OCI-LY7 (cell line): ENCODE data around the gene MGST3. TPM values are rescaled to one million over a fixed set of nuclear protein-coding genes. Genes with fewer than 3 reads are reported as not detected.

Experiments
- BruUV-seq: library from RNA; stranded (reverse); fragments of 400-500 nt; replicated peaks from 2 replicates; lab custom pipeline; 2021; lab: Mats Ljungman, UMichigan
- CTCF ChIA-PET: fragments of 300-600 bp; sonication (Branson Sonifier 250); formaldehyde crosslinking; loops from one replicate; lab custom pipeline; 2022; ENCODE audit warnings: antibody characterized with exemption; ENCODE audit not compliant: unreplicated experiment; lab: Charles Lee
- POLR2A ChIA-PET: fragments of 300-600 bp; sonication (Branson Sonifier 250); formaldehyde crosslinking; loops from one replicate; lab custom pipeline; 2022; ENCODE audit warnings: antibody characterized with exemption; lab: Charles Lee
- DNase-seq: peaks from one replicate; pipeline ENCODE4 v3.0.0-alpha.2; 2015; ENCODE audit warnings: low spot score
- H2AFZ ChIP-seq: fragments of 200-600 bp; sonication (generic), shearing (Covaris generic); 2 replicates; pipeline ENCODE4 v1.6.1; 2014; ENCODE audit warnings: mild to moderate bottlenecking, antibody characterized with exemption, low read length, moderate library complexity
- H3K27ac ChIP-seq: fragments of 200-600 bp; sonication (generic); 2 replicates; pipeline ENCODE4 v1.5.1; 2014; ENCODE audit warnings: mixed run types, low read depth, mild to moderate bottlenecking, moderate library complexity, low read length, inconsistent platforms; ENCODE audit not compliant: poor library complexity, severe bottlenecking
- H3K36me3 ChIP-seq: fragments of 200-600 bp; sonication (generic); 2 replicates; pipeline ENCODE4 v1.6.1; 2014; ENCODE audit warnings: mild to moderate bottlenecking, antibody characterized with exemption, low read length, moderate library complexity, mixed read lengths; ENCODE audit not compliant: insufficient read depth
- H3K4me1 ChIP-seq: fragments of 200-600 bp; sonication (generic); 2 replicates; pipeline ENCODE4 v1.5.1; 2014; ENCODE audit warnings: mild to moderate bottlenecking, low read length; ENCODE audit not compliant: insufficient read depth, poor library complexity, severe bottlenecking
- H3K4me2 ChIP-seq: fragments of 200-600 bp; sonication (generic); 2 replicates; pipeline ENCODE4 v1.6.1; 2014; ENCODE audit warnings: mild to moderate bottlenecking, low read length
- H3K4me3 ChIP-seq: fragments of 200-600 bp; sonication (generic); 2 replicates; pipeline ENCODE4 v1.5.1; 2014; ENCODE audit warnings: mild to moderate bottlenecking, low read depth, low read length; ENCODE audit not compliant: poor library complexity, severe bottlenecking
- H3K79me2 ChIP-seq: fragments of 200-600 bp; sonication (generic); 2 replicates; pipeline ENCODE4 v1.6.1; 2016; ENCODE audit warnings: low read depth, mild to moderate bottlenecking, low read length, moderate library complexity, mixed read lengths; ENCODE audit not compliant: insufficient read depth
- H3K9me2 ChIP-seq: fragments of 200-600 bp; sonication (generic); 2 replicates; pipeline ENCODE4 v1.6.1; 2016; ENCODE audit warnings: mild to moderate bottlenecking, low read length, mixed read lengths; ENCODE audit not compliant: insufficient read depth
- H3K9me3 ChIP-seq: fragments of 200-600 bp; sonication (generic); 2 replicates; pipeline ENCODE4 v1.6.1; 2014; ENCODE audit warnings: mild to moderate bottlenecking, mixed run types, low read length, mixed read lengths
- H4K20me1 ChIP-seq: fragments of 200-600 bp; sonication (generic); 2 replicates; pipeline ENCODE4 v1.6.1; 2014; ENCODE audit warnings: mild to moderate bottlenecking, antibody characterized with exemption, low read length, moderate library complexity, mixed read lengths; ENCODE audit not compliant: insufficient read depth
- EZH2phosphoT487 ChIP-seq: fragments of 200-600 bp; sonication (generic); IDR thresholded peaks from 2 replicates; pipeline ENCODE4 v1.6.1; 2018; ENCODE audit warnings: low read depth, borderline replicate concordance, mild to moderate bottlenecking, mixed run types, antibody characterized with exemption, low read length, moderate library complexity, mixed read lengths
- intact Hi-C: fragments of 100-400 bp; cut with micrococcal nuclease; formaldehyde crosslinking; loops from one replicate; pipeline ENCODE4 v1.10.0; 2022; ENCODE audit not compliant: unreplicated experiment
- total RNA-seq, 2 experiments: library from RNA; depleted of rRNA in 1 of 2; stranded (reverse); fragments of >200 nt in 1 of 2; shearing (Covaris generic) in 1 of 2; gene quantifications; 2 replicates each; pipeline ENCODE4 v1.2.3, GENCODE V29; 2014 to 2022
- TF ChIP-seq, protein P1 (sequence below): fragments of 200-600 bp; sonication (generic); conservative IDR thresholded peaks from 2 replicates; pipeline ENCODE4 v1.5.1; 2014; ENCODE audit warnings: mild to moderate bottlenecking, antibody characterized with exemption, low read length, moderate library complexity, mixed read lengths

Gene MGST3
- total RNA-seq, 2 experiments from 2014 or later, result 115 to 127 TPM

DNA sequence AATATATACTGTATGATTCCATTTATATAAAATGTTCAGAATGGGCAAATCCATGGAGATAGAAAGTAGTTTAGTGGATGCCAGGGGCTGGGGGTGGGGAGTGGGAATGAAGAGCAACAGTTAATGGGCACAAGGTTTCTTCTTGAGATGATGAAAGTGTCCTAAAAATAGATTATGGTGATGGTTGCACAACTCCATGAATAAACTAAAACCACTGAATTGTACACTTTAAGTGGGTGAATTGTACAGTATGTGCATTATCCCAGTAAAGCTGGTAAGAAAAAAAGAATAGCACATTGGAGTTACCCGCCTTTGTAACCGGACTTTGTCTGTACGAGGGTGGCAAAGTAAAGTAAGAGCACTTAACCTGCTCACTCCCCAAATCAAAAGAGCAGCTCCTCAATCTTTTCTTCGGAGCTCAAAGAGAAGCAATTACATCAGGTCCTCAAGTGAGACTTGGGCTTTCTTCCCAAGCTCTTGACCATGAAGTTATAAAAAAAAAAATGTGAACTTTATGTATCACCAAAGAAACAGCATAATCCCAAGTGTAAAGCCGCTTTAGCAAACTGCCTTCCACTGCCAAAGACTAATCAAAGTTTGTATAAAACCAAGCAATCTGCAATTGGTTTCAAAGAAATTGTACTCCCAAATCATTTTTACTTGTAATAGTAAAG, 35.3 kb downstream of the MGST3 start:
- no peak for TF ChIP-seq EZH2phosphoT487
- TF ChIP-seq, protein P1, sequence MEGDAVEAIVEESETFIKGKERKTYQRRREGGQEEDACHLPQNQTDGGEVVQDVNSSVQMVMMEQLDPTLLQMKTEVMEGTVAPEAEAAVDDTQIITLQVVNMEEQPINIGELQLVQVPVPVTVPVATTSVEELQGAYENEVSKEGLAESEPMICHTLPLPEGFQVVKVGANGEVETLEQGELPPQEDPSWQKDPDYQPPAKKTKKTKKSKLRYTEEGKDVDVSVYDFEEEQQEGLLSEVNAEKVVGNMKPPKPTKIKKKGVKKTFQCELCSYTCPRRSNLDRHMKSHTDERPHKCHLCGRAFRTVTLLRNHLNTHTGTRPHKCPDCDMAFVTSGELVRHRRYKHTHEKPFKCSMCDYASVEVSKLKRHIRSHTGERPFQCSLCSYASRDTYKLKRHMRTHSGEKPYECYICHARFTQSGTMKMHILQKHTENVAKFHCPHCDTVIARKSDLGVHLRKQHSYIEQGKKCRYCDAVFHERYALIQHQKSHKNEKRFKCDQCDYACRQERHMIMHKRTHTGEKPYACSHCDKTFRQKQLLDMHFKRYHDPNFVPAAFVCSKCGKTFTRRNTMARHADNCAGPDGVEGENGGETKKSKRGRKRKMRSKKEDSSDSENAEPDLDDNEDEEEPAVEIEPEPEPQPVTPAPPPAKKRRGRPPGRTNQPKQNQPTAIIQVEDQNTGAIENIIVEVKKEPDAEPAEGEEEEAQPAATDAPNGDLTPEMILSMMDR, result no peak
- Histone ChIP-seq H3K36me3 (peaks cover 91% of the 10 kb centered on the region), H3K9me2 (no peaks in the 10 kb centered on the region), H4K20me1 (no peaks in the 10 kb centered on the region), H2AFZ (no peak overlapping the region), H3K4me3 (no peak overlapping the region), H3K79me2 (no peaks in the 10 kb centered on the region), H3K4me2 (no peak overlapping the region), H3K27ac (no peak overlapping the region), H3K4me1 (no peaks in the 10 kb centered on the region), H3K9me3 (no peaks in the 10 kb centered on the region)
- ChIA-PET POLR2A (interaction anchor here (0.6 to 1.6 kb wide), 2 partner anchors 19 to 255 kb away, joined by 3 to 5 read pairs; no protein-coding TSS in a partner anchor), CTCF (no interaction called here)
- no peak for DNase-seq
- no TSS peak for BruUV-seq
- intact Hi-C loops, result no loop called here

DNA sequence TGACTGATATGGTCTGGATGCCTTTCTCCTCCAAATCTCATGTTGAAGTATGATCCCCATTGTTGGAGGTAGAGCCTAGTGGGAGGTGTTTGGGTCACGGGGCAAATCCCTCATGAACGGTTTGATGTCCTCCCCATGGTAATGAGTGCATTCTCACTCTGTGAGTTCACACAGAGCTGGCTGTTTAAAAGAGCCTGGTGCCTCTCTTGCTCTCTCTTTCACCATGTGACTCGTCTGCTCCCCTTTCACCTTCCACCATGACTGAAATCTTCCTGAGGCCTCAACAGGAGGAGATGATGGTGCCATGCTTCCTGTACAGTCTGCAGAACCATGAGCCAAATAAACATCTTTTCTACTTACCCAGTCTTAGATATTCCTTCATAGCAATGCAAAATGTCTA, 37.1 kb downstream of the MGST3 start:
- CTCF ChIA-PET, result no interaction called here
- Histone ChIP-seq H3K4me2 (no peak overlapping the region), H3K4me3 (no peak overlapping the region), H3K9me3 (no peaks in the 10 kb centered on the region), H3K27ac (no peak overlapping the region), H3K9me2 (no peaks in the 10 kb centered on the region), H3K36me3 (peaks cover 91% of the 10 kb centered on the region), H4K20me1 (no peaks in the 10 kb centered on the region), H3K79me2 (no peaks in the 10 kb centered on the region), H2AFZ (no peak overlapping the region), H3K4me1 (no peaks in the 10 kb centered on the region)
- DNase-seq, result no peak
- TF ChIP-seq, protein P1, result no peak
- TF ChIP-seq EZH2phosphoT487, result no peak
- POLR2A ChIA-PET, result no interaction called here
- no TSS peak for BruUV-seq
- intact Hi-C loops, result no loop called here

DNA sequence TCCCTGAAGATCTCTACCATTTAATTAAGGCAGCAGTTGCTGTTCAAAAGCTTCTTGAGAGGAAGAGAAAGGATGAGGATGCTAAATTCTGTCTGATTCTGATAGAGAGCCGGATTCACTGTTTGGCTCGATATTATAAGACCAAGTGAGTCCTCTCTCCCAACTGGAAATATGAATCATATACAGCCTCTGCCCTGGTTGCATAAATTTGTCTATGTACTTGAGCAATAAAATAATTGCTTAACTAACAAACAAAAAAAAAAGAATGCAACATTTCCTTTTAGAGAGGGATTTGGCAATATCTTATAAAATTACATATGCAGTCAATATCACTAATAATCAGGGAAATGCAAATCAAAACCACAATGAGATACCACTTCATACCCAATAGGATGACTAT, 40.5 kb downstream of the MGST3 start:
- no TSS peak for BruUV-seq
- intact Hi-C loops, result no loop called here
- no peaks in the 10 kb centered on the region for H3K79me2 ChIP-seq
- POLR2A ChIA-PET, result no interaction called here
- no peak overlapping the region for H2AFZ ChIP-seq
- no peak for TF ChIP-seq EZH2phosphoT487
- TF ChIP-seq, protein P1, result no peak
- peaks cover 72% of the 10 kb centered on the region for H3K36me3 ChIP-seq
- no peaks in the 10 kb centered on the region for H3K4me1 ChIP-seq
- no peaks in the 10 kb centered on the region for H3K9me3 ChIP-seq
- no peaks in the 10 kb centered on the region for H3K9me2 ChIP-seq
- H4K20me1 ChIP-seq, result no peaks in the 10 kb centered on the region
- H3K4me3 ChIP-seq, result no peak overlapping the region
- CTCF ChIA-PET, result no interaction called here
- H3K4me2 ChIP-seq, result no peak overlapping the region
- no peak overlapping the region for H3K27ac ChIP-seq
- DNase-seq, result no peak
